PC-9 (cell line): ENCODE results near the gene PPP1R7. TPM values are rescaled to one million over a fixed set of nuclear protein-coding genes. Genes with fewer than 3 reads are reported as not detected.

Source experiments
- BruUV-seq: library from RNA; stranded (reverse); fragments of 400-500 nt; replicated peaks from 2 replicates; lab custom pipeline; 2021; lab: Mats Ljungman, UMichigan
- CTCF ChIA-PET: fragments of 300-600 bp; sonication (Branson Sonifier 250); formaldehyde crosslinking; loops from one replicate; lab custom pipeline; 2022; ENCODE audit warnings: antibody characterized with exemption; lab: Charles Lee
- POLR2A ChIA-PET: fragments of 300-600 bp; sonication (Branson Sonifier 250); formaldehyde crosslinking; loops from one replicate; lab custom pipeline; 2022; ENCODE audit warnings: antibody characterized with exemption; ENCODE audit not compliant: unreplicated experiment; lab: Charles Lee
- DNase-seq, 2 experiments: peaks; one replicate each; pipeline versions ENCODE4 v3.0.0 to v3.0.0-alpha.2; 2015 to 2022; ENCODE audit warnings: mixed read lengths in 1 of 2
- H2AFZ ChIP-seq: fragments of 200-600 bp; sonication (generic); 2 replicates; pipeline ENCODE4 v1.8.1; 2017; ENCODE audit warnings: antibody characterized with exemption
- H3F3A ChIP-seq: fragments of 200-600 bp; sonication (generic); 2 replicates; pipeline ENCODE4 v1.8.1; 2017; ENCODE audit warnings: antibody characterized with exemption, mild to moderate bottlenecking, low read depth; ENCODE audit not compliant: insufficient read depth
- H3K27ac ChIP-seq: fragments of 200-600 bp; sonication (generic); 2 replicates; pipeline ENCODE4 v1.6.1; 2016; ENCODE audit warnings: mixed run types
- H3K27me3 ChIP-seq: fragments of 200-600 bp; sonication (generic); 2 replicates; pipeline ENCODE4 v1.6.1; 2016; ENCODE audit warnings: low read depth, mixed run types; ENCODE audit not compliant: insufficient read depth
- H3K36me3 ChIP-seq: fragments of 200-600 bp; sonication (generic); 2 replicates; pipeline ENCODE4 v1.6.1; 2016; ENCODE audit warnings: low read depth, mixed run types
- H3K4me1 ChIP-seq: fragments of 200-600 bp; sonication (generic); replicated peaks from 2 replicates; pipeline ENCODE4 v1.6.1; 2016; ENCODE audit warnings: mixed run types; ENCODE audit not compliant: insufficient read depth
- H3K4me2 ChIP-seq: fragments of 200-600 bp; sonication (generic); 2 replicates; pipeline ENCODE4 v1.6.1; 2017; ENCODE audit warnings: mixed run types
- H3K4me3 ChIP-seq: fragments of 200-600 bp; sonication (generic); 2 replicates; pipeline ENCODE4 v1.6.1; 2016; ENCODE audit warnings: mixed run types
- H3K79me2 ChIP-seq: fragments of 200-600 bp; sonication (generic); 2 replicates; pipeline ENCODE4 v1.6.1; 2017; ENCODE audit warnings: low read depth, mixed run types
- H3K9me2 ChIP-seq: fragments of 200-600 bp; sonication (generic); 2 replicates; pipeline ENCODE4 v1.8.1; 2017; ENCODE audit warnings: mild to moderate bottlenecking; ENCODE audit not compliant: insufficient read depth
- H3K9me3 ChIP-seq: fragments of 200-600 bp; sonication (generic); 2 replicates; pipeline ENCODE4 v1.8.1; 2016; ENCODE audit warnings: low read depth; ENCODE audit not compliant: insufficient read depth
- H4K20me1 ChIP-seq: fragments of 200-600 bp; sonication (generic); 2 replicates; pipeline ENCODE4 v1.8.1; 2017; ENCODE audit not compliant: insufficient read depth
- CTCF ChIP-seq: fragments of 200-600 bp; sonication (generic); conservative IDR thresholded peaks from 2 replicates; pipeline ENCODE4 v1.6.1; 2017; ENCODE audit warnings: mixed run types, antibody characterized with exemption, mild to moderate bottlenecking, moderate library complexity
- EZH2 ChIP-seq: fragments of 200-600 bp; sonication (generic); IDR thresholded peaks from 2 replicates; pipeline ENCODE4 v1.8.0; 2017; ENCODE audit warnings: antibody characterized with exemption, low read depth
- intact Hi-C: fragments of 100-400 bp; cut with micrococcal nuclease; formaldehyde crosslinking; loops from one replicate; pipeline ENCODE4 v1.10.0; 2022; ENCODE audit not compliant: unreplicated experiment
- total RNA-seq: library from RNA; stranded (reverse); gene quantifications from 2 replicates; pipeline ENCODE4 v1.2.3, GENCODE V29; 2021

Gene PPP1R7
- total RNA-seq, 1 experiment from 2014 or later = 113 TPM

GRCh38 chr2:241136191-241136590 lies 14.1 kb upstream of the PPP1R7 start:
- CTCF ChIA-PET = interaction anchor here (0.6 kb wide), 1 partner anchor 749 kb away, joined by 3 read pairs; no protein-coding TSS in a partner anchor
- BruUV-seq = no TSS peak
- POLR2A ChIA-PET = no interaction called here
- DNase-seq = no peak
- H3K36me3 ChIP-seq = 0 out of 2 replicates have a peak, but pooled peaks cover 5% of the 10 kb centered on the region
- no peaks in the 10 kb centered on the region for H3K27me3 ChIP-seq
- H4K20me1 ChIP-seq = no peaks in the 10 kb centered on the region
- H3K4me3 ChIP-seq = no peak overlapping the region
- intact Hi-C loops = no loop called here
- H3K79me2 ChIP-seq = no peaks in the 10 kb centered on the region
- TF ChIP-seq EZH2 (no peak), CTCF (no peak)
- no peaks in the 10 kb centered on the region for H3K4me1 ChIP-seq
- no peaks in the 10 kb centered on the region for H3F3A ChIP-seq
- no peaks in the 10 kb centered on the region for H3K9me3 ChIP-seq
- no peak overlapping the region for H2AFZ ChIP-seq
- no peaks in the 10 kb centered on the region for H3K9me2 ChIP-seq
- H3K4me2 ChIP-seq = no peak overlapping the region
- no peak overlapping the region for H3K27ac ChIP-seq

- intact Hi-C loops = no loop called here
- H2AFZ ChIP-seq = no peak overlapping the region
- 0 out of 2 replicates have a peak, but pooled peaks cover 5% of the 10 kb centered on the region for H3K36me3 ChIP-seq
- H3K4me1 ChIP-seq = no peaks in the 10 kb centered on the region
- no peak overlapping the region for H3K4me3 ChIP-seq
- no peaks in the 10 kb centered on the region for H4K20me1 ChIP-seq
- H3K27ac ChIP-seq = no peak overlapping the region
- DNase-seq = no peak
- no peak overlapping the region for H3K4me2 ChIP-seq
- POLR2A ChIA-PET = no interaction called here
- CTCF ChIA-PET = interaction anchor here (0.6 kb wide), 1 partner anchor 749 kb away, joined by 3 read pairs; no protein-coding TSS in a partner anchor
- no peaks in the 10 kb centered on the region for H3K27me3 ChIP-seq
- H3K9me2 ChIP-seq = no peaks in the 10 kb centered on the region
- no TSS peak for BruUV-seq
- H3K9me3 ChIP-seq = no peaks in the 10 kb centered on the region
- no peak for TF ChIP-seq EZH2
- no peak for TF ChIP-seq CTCF
- H3K79me2 ChIP-seq = no peaks in the 10 kb centered on the region
- H3F3A ChIP-seq = no peaks in the 10 kb centered on the region
Observed at GRCh38 chr2:241136661-241137260, 13.5 kb upstream of the PPP1R7 start.

- ChIA-PET POLR2A (interaction anchor here (0.6 kb wide), 1 partner anchor 39 kb away, joined by 3 read pairs; no protein-coding TSS in a partner anchor), CTCF (no interaction called here)
Observed at GRCh38 chr2:241137276-241138190, 12.7 kb upstream of the PPP1R7 start.

More at GRCh38 chr2:241137276-241138190, 12.7 kb upstream of the PPP1R7 start:
- Histone ChIP-seq H3K36me3 (0 out of 2 replicates have a peak, but pooled peaks cover 9% of the 10 kb centered on the region), H3K27ac (no peak overlapping the region), H3K79me2 (no peaks in the 10 kb centered on the region), H3K4me1 (no peaks in the 10 kb centered on the region), H3K4me3 (no peak overlapping the region), H4K20me1 (no peaks in the 10 kb centered on the region), H3F3A (no peaks in the 10 kb centered on the region), H3K27me3 (no peaks in the 10 kb centered on the region), H2AFZ (no peak overlapping the region), H3K9me2 (no peaks in the 10 kb centered on the region), H3K9me3 (no peaks in the 10 kb centered on the region), H3K4me2 (no peak overlapping the region)
- no peak for TF ChIP-seq CTCF
- no peak for TF ChIP-seq EZH2
- no TSS peak for BruUV-seq
- intact Hi-C loops = no loop called here
- DNase-seq = no peak
